HG03520 (cell line): ENCODE results near the gene UGT1A3.

Source experiments
- ATAC-seq: cut with Tn5 transposase; IDR thresholded peaks from one replicate; pipeline ENCODE4 v1.9.1; 2021; ENCODE audit warnings: mild to moderate bottlenecking, moderate library complexity; ENCODE audit not compliant: unreplicated experiment

UGT1A3 gene

GRCh38 chr2:233793465-233794127 lies 64.8 kb downstream of the UGT1A3 start:
- ATAC-seq: no peak

- ATAC-seq: no peak
These were observed 65.4 kb downstream of the UGT1A3 start for GRCh38 chr2:233794128-233794658.

- no peak for ATAC-seq
These were observed 66.9 kb downstream of the UGT1A3 start for GRCh38 chr2:233795735-233796171.

- ATAC-seq: no peak
These were observed 67.4 kb downstream of the UGT1A3 start for GRCh38 chr2:233796254-233796653.

- no peak for ATAC-seq
These were observed 69.7 kb downstream of the UGT1A3 start for GRCh38 chr2:233798335-233799086.

- ATAC-seq: no peak
These were observed 70.3 kb downstream of the UGT1A3 start for GRCh38 chr2:233799087-233799665.

GRCh38 chr2:233799716-233800115 lies 70.9 kb downstream of the UGT1A3 start:
- no peak for ATAC-seq

GRCh38 chr2:233800208-233800607 lies 71.4 kb downstream of the UGT1A3 start:
- no peak for ATAC-seq

- no peak for ATAC-seq
These were observed 72.7 kb downstream of the UGT1A3 start for GRCh38 chr2:233801357-233802131.

- ATAC-seq: no peak
These were observed 73.4 kb downstream of the UGT1A3 start for GRCh38 chr2:233802132-233802815.

GRCh38 chr2:233803292-233803911 lies 74.6 kb downstream of the UGT1A3 start:
- no peak for ATAC-seq

GRCh38 chr2:233803994-233804393 lies 75.2 kb downstream of the UGT1A3 start:
- no peak for ATAC-seq

GRCh38 chr2:233807215-233807865 lies 78.5 kb downstream of the UGT1A3 start:
- ATAC-seq: no peak

GRCh38 chr2:233807966-233808935 lies 79.4 kb downstream of the UGT1A3 start:
- no peak for ATAC-seq

GRCh38 chr2:233810385-233810784 lies 81.5 kb downstream of the UGT1A3 start:
- no peak for ATAC-seq

GRCh38 chr2:233811087-233811486 lies 82.2 kb downstream of the UGT1A3 start:
- ATAC-seq: no peak

- no peak for ATAC-seq
These were observed 82.9 kb downstream of the UGT1A3 start for GRCh38 chr2:233811732-233812131.
